H1 (cell line): ENCODE measurements around the gene GRAMD4. TPM values are rescaled to one million over a fixed set of nuclear protein-coding genes. Genes with fewer than 3 reads are reported as not detected.

Source experiments
- BACH1 ChIP-seq: IDR thresholded peaks from 2 replicates; pipeline ENCODE4 v1.6.1; 2012; ENCODE audit warnings: low read length, improper control_type of control experiment
- BRCA1 ChIP-seq: IDR thresholded peaks from 2 replicates; pipeline ENCODE4 v1.6.1; 2012; ENCODE audit warnings: low read depth, low read length, improper control_type of control experiment
- CHD1 ChIP-seq: IDR thresholded peaks from 2 replicates; pipeline ENCODE4 v1.6.1; 2012; ENCODE audit warnings: low read depth, low read length, improper control_type of control experiment
- HDAC6 ChIP-seq: IDR thresholded peaks from one replicate; pipeline ENCODE4 v1.7.1; 2012; ENCODE audit warnings: low read depth, mild to moderate bottlenecking, inconsistent platforms, low read length, moderate library complexity
- JUND ChIP-seq: IDR thresholded peaks from 2 replicates; pipeline ENCODE4 v1.6.1; 2011; ENCODE audit warnings: mild to moderate bottlenecking, improper control_type of control experiment, low read length
- KDM5A ChIP-seq: fragments of 200-600 bp; IDR thresholded peaks from 2 replicates; pipeline ENCODE4 v1.7.1; 2012; ENCODE audit warnings: mild to moderate bottlenecking, low read length, inconsistent platforms, mixed read lengths
- RAD21 ChIP-seq, 2 experiments: IDR thresholded peaks in 1 of 2; conservative IDR thresholded peaks in 1 of 2; 2 replicates each; pipeline ENCODE4 v1.6.1; 2011; ENCODE audit warnings: low read depth in 2 of 2, low read length in 2 of 2, improper control_type of control experiment in 1 of 2, inconsistent platforms in 1 of 2, mild to moderate bottlenecking in 1 of 2, moderate library complexity in 1 of 2
- SP4 ChIP-seq: IDR thresholded peaks from 2 replicates; pipeline ENCODE4 v1.6.1; 2012; ENCODE audit warnings: low read length, inconsistent platforms
- SRF ChIP-seq: IDR thresholded peaks from 2 replicates; pipeline ENCODE4 v1.6.1; 2011; ENCODE audit warnings: mild to moderate bottlenecking, low read depth, low read length, moderate library complexity
- YY1 ChIP-seq: IDR thresholded peaks from 2 replicates; pipeline ENCODE4 v1.6.1; 2011; ENCODE audit warnings: low read depth, mild to moderate bottlenecking, low read length
- polyA plus RNA-seq, 7 experiments: library from polyadenylated mRNA; depleted of rRNA in 3 of 7; stranded (reverse) in 5 of 7; unstranded in 2 of 7; fragments of >200 nt in 5 of 7; fragments of 200-250 nt in 2 of 7; gene quantifications; 1 replicate in 5 of 7; 2 replicates in 1 of 7; 4 replicates in 1 of 7; pipeline versions ENCODE4 v1.2.1 to v1.2.3, GENCODE V29; 2011 to 2013; ENCODE audit warnings: missing spikeins in 2 of 7, mixed read lengths in 2 of 7
- total RNA-seq: library from RNA; stranded (reverse); fragmentation: NEBNext Ultra II Directional; extraction: Animal tissue kit (Norgen Biotek cat#: 25700); gene quantifications from 2 replicates; pipeline ENCODE4 v1.2.1, GENCODE V29; 2021

The GRAMD4 gene
- total and polyA plus RNA-seq, 2 of the 8 experiments (the other 6 are each of a cell fraction or from before 2014, with no cell fraction given), result 7.9 to 25.6 TPM

DNA sequence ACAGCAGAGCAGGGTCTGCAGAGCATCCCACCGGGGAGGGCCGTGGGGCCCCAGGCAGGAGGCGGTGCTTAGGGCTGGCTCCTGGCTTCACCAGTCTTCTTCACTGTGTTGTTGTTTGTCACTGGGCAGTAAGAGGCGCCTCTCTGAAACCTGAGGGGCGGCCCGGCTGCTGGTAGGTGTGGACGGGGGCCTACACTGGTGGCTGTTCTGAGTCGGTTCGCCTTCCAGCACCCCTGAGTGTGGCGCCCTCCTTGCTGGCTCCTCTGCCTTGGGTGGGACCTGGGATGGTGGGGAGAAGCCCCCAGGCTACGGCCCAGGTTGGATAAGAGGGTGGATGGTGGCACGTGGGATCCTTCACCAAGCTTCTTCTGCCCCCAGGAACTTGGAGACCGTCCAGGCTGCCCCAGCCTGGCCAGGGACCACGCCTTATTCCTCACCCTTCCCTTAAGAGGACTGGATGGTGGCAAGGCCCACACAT, 10.4 kb upstream of the GRAMD4 start (continued):
- TF ChIP-seq BACH1 (no peak), SRF (no peak), HDAC6 (no peak), CHD1 (no peak), BRCA1 (no peak), SP4 (no peak), YY1 (no peak), JUND (no peak), RAD21 (IDR thresholded peaks at IDR 0.05 in 1 of 2, conservative IDR thresholded peaks at IDR 0.05 in 1 of 2; ENCODE audit: low read depth in 2 of 2, low read length in 2 of 2) (no peak), KDM5A (no peak)
